OCI-LY1 (cell line): ENCODE results near the gene KRTAP10-2.

Source experiments
- EZH2 ChIP-seq: fragments of 200-600 bp; sonication (generic), shearing (Covaris generic); IDR thresholded peaks from 2 replicates; pipeline ENCODE4 v1.8.0; 2017; ENCODE audit warnings: borderline replicate concordance, mixed run types, mild to moderate bottlenecking, antibody characterized with exemption, low read length, moderate library complexity, mixed read lengths
- TF ChIP-seq, protein P1 (sequence below): fragments of 200-600 bp; sonication (generic), shearing (Covaris generic); IDR thresholded peaks from 2 replicates; pipeline ENCODE4 v1.5.1; 2017; ENCODE audit warnings: mild to moderate bottlenecking, antibody characterized with exemption, low read length, moderate library complexity, mixed read lengths

GRCh38 chr21:44548922-44549321 lies 2.4 kb downstream of the KRTAP10-2 start:
- TF ChIP-seq, protein P1, sequence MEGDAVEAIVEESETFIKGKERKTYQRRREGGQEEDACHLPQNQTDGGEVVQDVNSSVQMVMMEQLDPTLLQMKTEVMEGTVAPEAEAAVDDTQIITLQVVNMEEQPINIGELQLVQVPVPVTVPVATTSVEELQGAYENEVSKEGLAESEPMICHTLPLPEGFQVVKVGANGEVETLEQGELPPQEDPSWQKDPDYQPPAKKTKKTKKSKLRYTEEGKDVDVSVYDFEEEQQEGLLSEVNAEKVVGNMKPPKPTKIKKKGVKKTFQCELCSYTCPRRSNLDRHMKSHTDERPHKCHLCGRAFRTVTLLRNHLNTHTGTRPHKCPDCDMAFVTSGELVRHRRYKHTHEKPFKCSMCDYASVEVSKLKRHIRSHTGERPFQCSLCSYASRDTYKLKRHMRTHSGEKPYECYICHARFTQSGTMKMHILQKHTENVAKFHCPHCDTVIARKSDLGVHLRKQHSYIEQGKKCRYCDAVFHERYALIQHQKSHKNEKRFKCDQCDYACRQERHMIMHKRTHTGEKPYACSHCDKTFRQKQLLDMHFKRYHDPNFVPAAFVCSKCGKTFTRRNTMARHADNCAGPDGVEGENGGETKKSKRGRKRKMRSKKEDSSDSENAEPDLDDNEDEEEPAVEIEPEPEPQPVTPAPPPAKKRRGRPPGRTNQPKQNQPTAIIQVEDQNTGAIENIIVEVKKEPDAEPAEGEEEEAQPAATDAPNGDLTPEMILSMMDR: no peak
- TF ChIP-seq EZH2: no peak
